Large intestine (tissue), 3 donors: ENCODE measurements around the gene DCLK2. TPM values are rescaled to one million over a fixed set of nuclear protein-coding genes. Genes with fewer than 3 reads are reported as not detected.

Experiments used
- DNase-seq, 2 donors: peaks; one replicate each; pipeline versions ENCODE4 v3.0.0 to v3.0.0-alpha.2; 2013
- H3K27ac ChIP-seq: one replicate; pipeline ENCODE4 v1.5.1; 2013; ENCODE audit warnings: low read length
- H3K27me3 ChIP-seq: 2 replicates; pipeline ENCODE4 v1.6.1; 2013; ENCODE audit warnings: low read length; ENCODE audit not compliant: control insufficient read depth, insufficient read depth
- H3K36me3 ChIP-seq: 2 replicates; pipeline ENCODE4 v1.6.1; 2013; ENCODE audit warnings: low read length; ENCODE audit not compliant: control insufficient read depth, insufficient read depth
- H3K4me1 ChIP-seq: one replicate; pipeline ENCODE4 v1.6.1; 2013; ENCODE audit warnings: low read length; ENCODE audit not compliant: control insufficient read depth, insufficient read depth
- H3K4me3 ChIP-seq: one replicate; pipeline ENCODE4 v1.5.1; 2013; ENCODE audit warnings: low read length
- H3K9me3 ChIP-seq: one replicate; pipeline ENCODE4 v1.6.1; 2013; ENCODE audit warnings: mild to moderate bottlenecking, low read depth, low read length, moderate library complexity; ENCODE audit not compliant: control insufficient read depth
- WGBS: methylation state at CpG from one replicate; pipeline ENCODE4 v1.1.5; 2013; ENCODE audit warnings: low lambda C conversion rate; ENCODE audit not compliant: insufficient coverage; 5-methylcytosine and 5-hydroxymethylcytosine counted together
- polyA plus RNA-seq: library from polyadenylated mRNA; unstranded; fragments of 120-200 nt; gene quantifications from one replicate; pipeline ENCODE4 v1.2.1, GENCODE V29; 2013

Gene DCLK2
- polyA plus RNA-seq, 1 donor: 7.1 TPM

GRCh38 chr4:150068300-150068960 is 9.8 kb upstream of the DCLK2 start:
- Histone ChIP-seq H3K36me3 (no peaks in the 10 kb centered on the region), H3K27me3 (peaks cover 2% of the 10 kb centered on the region), H3K4me1 (no peaks in the 10 kb centered on the region), H3K27ac (no peak overlapping the region), H3K9me3 (no peaks in the 10 kb centered on the region), H3K4me3 (no peak overlapping the region)
- WGBS: 100% methylated on average over 1 of the region's 6 CpGs
- no peak for DNase-seq

GRCh38 chr4:150069353-150069752 is 8.9 kb upstream of the DCLK2 start:
- no peak overlapping the region for H3K4me3 ChIP-seq

GRCh38 chr4:150070464-150071170 is 7.6 kb upstream of the DCLK2 start:
- Histone ChIP-seq H3K4me3 (no peak overlapping the region), H3K36me3 (no peaks in the 10 kb centered on the region), H3K27me3 (peaks cover 2% of the 10 kb centered on the region), H3K4me1 (no peaks in the 10 kb centered on the region), H3K27ac (no peak overlapping the region), H3K9me3 (no peaks in the 10 kb centered on the region)
- WGBS: 67% methylated on average over 1 of the region's 4 CpGs
- no peak for DNase-seq

More at GRCh38 chr4:150069353-150069752, 8.9 kb upstream of the DCLK2 start:
- no peaks in the 10 kb centered on the region for H3K36me3 ChIP-seq
- no peak overlapping the region for H3K27ac ChIP-seq
- H3K27me3 ChIP-seq: peaks cover 2% of the 10 kb centered on the region
- H3K4me1 ChIP-seq: no peaks in the 10 kb centered on the region
- WGBS: no CpG with 5 or more reads among the region's 1 CpG
- no peaks in the 10 kb centered on the region for H3K9me3 ChIP-seq
- DNase-seq: no peak

- no peak for DNase-seq
- H3K27ac ChIP-seq: no peak overlapping the region
- no CpG with 5 or more reads among the region's 4 CpGs for WGBS
- no peaks in the 10 kb centered on the region for H3K9me3 ChIP-seq
- no peaks in the 10 kb centered on the region for H3K4me1 ChIP-seq
- no peaks in the 10 kb centered on the region for H3K36me3 ChIP-seq
- peaks cover 18% of the 10 kb centered on the region for H3K27me3 ChIP-seq
- no peak overlapping the region for H3K4me3 ChIP-seq
These were observed 5.8 kb upstream of the DCLK2 start for GRCh38 chr4:150072471-150072870.

GRCh38 chr4:150072906-150073714 is 5.1 kb upstream of the DCLK2 start:
- WGBS: no CpG with 5 or more reads among the region's 2 CpGs
- peaks cover 23% of the 10 kb centered on the region for H3K27me3 ChIP-seq
- H3K4me1 ChIP-seq: no peaks in the 10 kb centered on the region
- H3K27ac ChIP-seq: no peak overlapping the region
- no peak overlapping the region for H3K4me3 ChIP-seq
- no peaks in the 10 kb centered on the region for H3K9me3 ChIP-seq
- no peak for DNase-seq
- no peaks in the 10 kb centered on the region for H3K36me3 ChIP-seq

DNA sequence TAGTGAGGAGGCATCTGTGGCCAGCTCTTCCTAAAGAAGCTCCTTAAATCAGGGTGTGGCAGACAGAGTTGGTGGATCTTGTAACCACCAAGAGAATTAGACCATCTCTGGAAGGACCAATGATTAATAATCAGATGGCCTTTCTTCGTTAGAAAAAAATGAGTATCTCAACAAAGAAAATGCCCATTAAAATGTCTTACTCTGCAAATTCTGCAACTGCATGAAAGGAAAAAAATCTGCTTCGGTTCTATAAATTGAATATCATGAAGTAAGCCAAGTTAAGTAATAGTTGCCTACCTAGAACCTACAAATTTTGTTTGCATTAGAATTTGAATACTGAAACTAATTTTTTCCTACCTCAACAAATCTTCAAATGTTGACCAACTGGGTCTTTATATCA is 4.2 kb upstream of the DCLK2 start:
- peaks cover 29% of the 10 kb centered on the region for H3K27me3 ChIP-seq
- no peak for DNase-seq
- H3K27ac ChIP-seq: no peak overlapping the region
- H3K36me3 ChIP-seq: no peaks in the 10 kb centered on the region
- H3K4me3 ChIP-seq: no peak overlapping the region
- H3K9me3 ChIP-seq: peaks cover 4% of the 10 kb centered on the region
- 100% methylated on average over 1 of the region's 2 CpGs for WGBS
- H3K4me1 ChIP-seq: peaks cover 3% of the 10 kb centered on the region

DNA sequence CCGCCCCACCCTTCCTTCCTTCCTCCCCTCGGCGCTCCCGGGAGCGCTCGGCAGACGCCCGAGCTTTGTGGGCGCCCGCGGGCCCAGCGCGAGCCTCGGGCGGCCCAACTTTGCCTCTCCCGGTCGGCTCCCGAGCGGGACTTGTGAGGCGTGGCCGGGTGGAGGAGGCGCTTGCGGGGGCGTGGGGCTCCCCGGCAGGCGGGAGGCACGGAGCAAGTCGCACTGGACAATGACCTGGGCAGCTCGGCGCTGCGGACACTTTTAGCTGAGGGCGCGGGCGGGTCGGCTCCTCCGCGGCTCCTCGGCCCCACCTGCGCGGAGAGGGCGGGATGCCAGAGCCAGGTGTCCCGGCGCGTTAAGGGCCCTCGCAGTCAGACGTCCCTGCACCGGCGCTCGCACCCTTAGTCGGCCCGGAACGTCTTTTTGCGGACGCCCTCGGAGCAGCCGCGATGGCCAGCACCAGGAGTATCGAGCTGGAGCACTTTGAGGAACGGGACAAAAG is 385 bp downstream of the DCLK2 start:
- Histone ChIP-seq H3K36me3 (no peaks in the 10 kb centered on the region), H3K27ac (peak overlapping the region; percentile 33), H3K4me3 (peak overlapping the region; percentile 63), H3K4me1 (peaks cover 4% of the 10 kb centered on the region), H3K27me3 (peaks cover 44% of the 10 kb centered on the region), H3K9me3 (peaks cover 4% of the 10 kb centered on the region)
- no CpG with 5 or more reads among the region's 59 CpGs for WGBS
- DNase-seq: peak; percentile 16 to 42

DNA sequence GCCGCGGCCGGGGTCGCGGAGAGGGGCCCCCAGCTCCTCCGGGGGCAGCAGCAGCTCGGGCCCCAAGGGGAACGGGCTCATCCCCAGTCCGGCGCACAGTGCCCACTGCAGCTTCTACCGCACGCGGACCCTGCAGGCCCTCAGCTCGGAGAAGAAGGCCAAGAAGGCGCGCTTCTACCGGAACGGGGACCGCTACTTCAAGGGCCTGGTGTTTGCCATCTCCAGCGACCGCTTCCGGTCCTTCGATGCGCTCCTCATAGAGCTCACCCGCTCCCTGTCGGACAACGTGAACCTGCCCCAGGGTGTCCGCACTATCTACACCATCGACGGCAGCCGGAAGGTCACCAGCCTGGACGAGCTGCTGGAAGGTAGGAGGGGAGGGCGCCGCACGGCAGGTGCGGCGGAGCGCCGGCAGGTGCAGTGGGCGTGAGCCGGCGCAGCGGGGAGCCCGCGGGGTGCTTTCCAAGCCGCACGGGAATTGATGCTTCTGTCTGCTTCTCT is 886 bp downstream of the DCLK2 start:
- Histone ChIP-seq H3K9me3 (peaks cover 4% of the 10 kb centered on the region), H3K36me3 (no peaks in the 10 kb centered on the region), H3K27me3 (peaks cover 44% of the 10 kb centered on the region), H3K27ac (peak overlapping the region; percentile 33), H3K4me3 (peak overlapping the region; percentile 63), H3K4me1 (peaks cover 4% of the 10 kb centered on the region)
- no CpG with 5 or more reads among the region's 47 CpGs for WGBS
- DNase-seq: peak; percentile 8 to 44

GRCh38 chr4:150080337-150080736 is 2.1 kb downstream of the DCLK2 start:
- Histone ChIP-seq H3K27me3 (peaks cover 44% of the 10 kb centered on the region), H3K4me1 (peaks cover 4% of the 10 kb centered on the region), H3K27ac (no peak overlapping the region), H3K9me3 (peaks cover 4% of the 10 kb centered on the region), H3K36me3 (no peaks in the 10 kb centered on the region), H3K4me3 (no peak overlapping the region)
- 92% methylated on average over 2 of the region's 5 CpGs for WGBS
- no peak for DNase-seq

- Histone ChIP-seq H3K4me1 (peaks cover 4% of the 10 kb centered on the region), H3K4me3 (no peak overlapping the region), H3K27me3 (peaks cover 43% of the 10 kb centered on the region), H3K27ac (no peak overlapping the region), H3K36me3 (no peaks in the 10 kb centered on the region), H3K9me3 (peaks cover 4% of the 10 kb centered on the region)
- 100% methylated on average over 1 of the region's 1 CpG for WGBS
- DNase-seq: no peak
These were observed 2.6 kb downstream of the DCLK2 start for GRCh38 chr4:150080875-150081274.
